ENCODE measurements around the gene MOSPD2. TPM values are rescaled to one million over a fixed set of nuclear protein-coding genes. Genes with fewer than 3 reads are reported as not detected.

The MOSPD2 gene
- total and polyA plus RNA-seq, 2 of the 8 experiments (the other 6 are each of a cell fraction or from before 2014, with no cell fraction given): 4.5 to 12.1 TPM

- H3K36me3 ChIP-seq (ENCODE audit: control insufficient read depth in 2 of 4, insufficient read depth in 4 of 4, low read length in 3 of 4): no peaks in the 10 kb centered on the region
These were observed 58.9 kb downstream of the MOSPD2 start for GRCh38 chrX:14932136-14932535.

More at GRCh38 chrX:14932136-14932535, 58.9 kb downstream of the MOSPD2 start:
- Histone ChIP-seq H3K27ac (ENCODE audit: low read depth, low read length) (no peak overlapping the region), H2AFZ (ENCODE audit: low read length) (no peak overlapping the region), H2BK15ac (ENCODE audit: low read length) (no peak overlapping the region), H3K79me1 (ENCODE audit: low read depth, low read length) (no peaks in the 10 kb centered on the region), H3K4me3 (ENCODE audit: extremely low read depth in 1 of 4, insufficient read depth in 2 of 4, low read depth in 3 of 4, low read length in 4 of 4) (no peak overlapping the region), H3K4me1 (replicated peaks in 1 of 4; ENCODE audit: control insufficient read depth in 3 of 4, insufficient read depth in 4 of 4, low read length in 3 of 4) (no peaks in the 10 kb centered on the region), H2BK12ac (ENCODE audit: low read depth, low read length) (no peak overlapping the region), H3K4ac (replicated peaks; ENCODE audit: insufficient read length, low read depth, low read length) (no peak overlapping the region), H3K27me3 (replicated peaks in 1 of 4; ENCODE audit: control insufficient read depth in 3 of 4, extremely low read depth in 1 of 4, insufficient read depth in 3 of 4, low read length in 3 of 4) (no peaks in the 10 kb centered on the region), H2BK20ac (ENCODE audit: low read length) (no peak overlapping the region), H3K18ac (ENCODE audit: extremely low read depth, low read length) (no peak overlapping the region), H3K14ac (ENCODE audit: insufficient read length) (no peak overlapping the region), H3K23ac (ENCODE audit: insufficient read length) (no peak overlapping the region), H4K8ac (ENCODE audit: extremely low read depth, insufficient read depth, low read length) (no peak overlapping the region), H4K5ac (ENCODE audit: insufficient read length, low read depth, low read length) (no peak overlapping the region), H2AK5ac (ENCODE audit: low read depth, low read length) (no peak overlapping the region), H3K56ac (replicated peaks; ENCODE audit: insufficient read length, low read depth, low read length) (no peak overlapping the region), H4K20me1 (replicated peaks in 1 of 2; ENCODE audit: control insufficient read depth in 1 of 2, insufficient read depth in 2 of 2, low read length in 2 of 2) (no peaks in the 10 kb centered on the region), H4K91ac (replicated peaks; ENCODE audit: insufficient read length, low read length) (no peak overlapping the region), H3K23me2 (ENCODE audit: low read depth, low read length) (no peaks in the 10 kb centered on the region), H2BK120ac (replicated peaks; ENCODE audit: low read depth, low read length) (no peak overlapping the region), H3K9ac (replicated peaks in 1 of 4; ENCODE audit: extremely low read depth in 1 of 4, low read depth in 3 of 4, low read length in 3 of 4) (no peak overlapping the region), H2BK5ac (ENCODE audit: low read depth, low read length) (no peak overlapping the region), H3K9me3 (ENCODE audit: insufficient read depth in 2 of 2, low read depth in 1 of 2, low read length in 1 of 2) (no peaks in the 10 kb centered on the region), H3K79me2 (ENCODE audit: control insufficient read depth in 1 of 2, insufficient read depth in 2 of 2, low read length in 2 of 2) (no peaks in the 10 kb centered on the region), H3K4me2 (ENCODE audit: insufficient read depth in 1 of 2, low read depth in 2 of 2, low read length in 2 of 2) (no peak overlapping the region)
- no peak for FAIRE-seq
- DNase-seq (ENCODE audit: low read depth in 1 of 2, low spot score in 2 of 2): no peak
- TF ChIP-seq CHD1 (IDR thresholded peaks at IDR 0.05; ENCODE audit: low read depth, low read length) (no peak), FOSL1 (IDR thresholded peaks at IDR 0.05; ENCODE audit: insufficient read depth, low read depth, low read length) (no peak), USF2 (IDR thresholded peaks at IDR 0.05; ENCODE audit: low read length) (no peak), POLR2A (IDR thresholded peaks at IDR 0.05; ENCODE audit: control extremely low read depth in 1 of 2, low read depth in 2 of 2, low read length in 2 of 2) (no peak), TAF7 (optimal IDR thresholded peaks at IDR 0.05; ENCODE audit: borderline replicate concordance, low read depth, low read length) (no peak), CHD2 (IDR thresholded peaks at IDR 0.05; ENCODE audit: low read length) (no peak), NRF1 (IDR thresholded peaks at IDR 0.05; ENCODE audit: low read depth, low read length) (no peak), KDM4A (IDR thresholded peaks at IDR 0.05; ENCODE audit: low read depth, low read length, severe bottlenecking) (no peak), EZH2 (IDR thresholded peaks at IDR 0.05; ENCODE audit: low read depth, low read length, severe bottlenecking) (no peak), SIRT6 (IDR thresholded peaks at IDR 0.05; ENCODE audit: low read length) (no peak)
- CTCF ChIA-PET (ENCODE audit: partially characterized antibody): interaction anchor here (0.8 kb wide), 1 partner anchor 183 kb away, joined by 4 read pairs; no protein-coding TSS in a partner anchor
- WGBS, 2 experiments (ENCODE audit: extremely low coverage in 1 of 2, insufficient coverage in 1 of 2, insufficient read length in 1 of 2, insufficient replicate concordance in 2 of 2, low coverage in 1 of 2, low lambda C conversion rate in 2 of 2, missing lambda C conversion rate in 1 of 2): 100% methylated on average over 1 of the region's 1 CpG; no CpG with 5 or more reads in 1 of the 2 experiments
- POLR2A ChIA-PET (ENCODE audit: partially characterized antibody): no interaction called here

Measured in H1 (cell line).